ENCODE data around the gene NQO2.

DNA sequence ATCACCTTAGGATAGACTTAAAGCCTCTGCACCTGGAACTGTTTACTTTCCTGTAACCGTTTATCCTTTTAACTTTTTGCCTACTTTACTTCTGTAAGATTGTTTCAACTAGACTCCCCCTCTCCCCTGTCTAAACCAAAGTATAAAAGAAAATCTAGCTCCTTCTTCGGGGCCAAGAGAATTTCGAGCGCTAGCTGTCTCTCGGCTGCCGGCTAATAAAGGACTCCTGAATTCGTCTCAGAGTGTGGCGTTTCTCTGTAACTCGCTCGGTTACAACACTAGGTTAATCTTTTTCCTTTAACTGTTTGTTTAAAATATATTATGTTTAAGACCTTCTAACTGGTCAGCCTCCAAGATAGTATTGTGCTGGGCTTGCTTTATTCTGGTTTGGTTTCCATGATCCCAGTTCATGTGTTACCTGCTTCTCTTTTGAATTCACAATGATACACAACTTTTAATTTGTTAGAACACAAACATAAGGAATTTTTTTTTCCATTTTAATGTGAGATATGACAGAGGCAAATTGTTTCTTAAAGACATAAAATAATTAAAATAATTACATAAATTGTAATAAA is 8.7 kb upstream of the NQO2 start:
- TF ChIP-seq CTCF (IDR thresholded peaks at IDR 0.05) (no peak), POLR2A (IDR thresholded peaks at IDR 0.05) (no peak)

All from ovary (tissue), 3 donors.